ENCODE data around the gene TSPAN9. TPM values are rescaled to one million over a fixed set of nuclear protein-coding genes. Genes with fewer than 3 reads are reported as not detected.

The TSPAN9 gene
- total RNA-seq, 1 experiment from 2014 or later: 13.4 TPM

- Mint-ChIP-seq H3K27ac (ENCODE audit: low read depth, unreplicated experiment) (no peak overlapping the region), H3K9me3 (ENCODE audit: unreplicated experiment) (peaks cover 6% of the 10 kb centered on the region), H3K4me3 (ENCODE audit: unreplicated experiment) (no peak overlapping the region), H3K4me1 (ENCODE audit: insufficient read depth, unreplicated experiment) (no peaks in the 10 kb centered on the region), H3K36me3 (ENCODE audit: insufficient read depth, unreplicated experiment) (peaks cover 6% of the 10 kb centered on the region), H3K27me3 (ENCODE audit: insufficient read depth, unreplicated experiment) (no peaks in the 10 kb centered on the region)
- DNase-seq (ENCODE audit: unreplicated experiment): no peak
- POLR2A ChIA-PET: no interaction called here
- no TSS peak for BruUV-seq (replicated peaks)
- CTCF ChIA-PET: no interaction called here
- intact Hi-C loops (cut with micrococcal nuclease): no loop called here
- TF ChIP-seq CTCF (IDR thresholded peaks at IDR 0.05; ENCODE audit: unreplicated experiment): no peak
Measured at GRCh38 chr12:3230758-3231375, 153.7 kb downstream of the TSPAN9 start.

- peaks cover 6% of the 10 kb centered on the region for H3K9me3 Mint-ChIP-seq (ENCODE audit: unreplicated experiment)
- no TSS peak for BruUV-seq (replicated peaks)
- peaks cover 6% of the 10 kb centered on the region for H3K36me3 Mint-ChIP-seq (ENCODE audit: insufficient read depth, unreplicated experiment)
- DNase-seq (ENCODE audit: unreplicated experiment): no peak
- ChIA-PET CTCF (no interaction called here), POLR2A (no interaction called here)
- intact Hi-C loops (cut with micrococcal nuclease): no loop called here
- peaks cover 3% of the 10 kb centered on the region for H3K4me1 Mint-ChIP-seq (ENCODE audit: insufficient read depth, unreplicated experiment)
- H3K27ac Mint-ChIP-seq (ENCODE audit: low read depth, unreplicated experiment): no peak overlapping the region
- TF ChIP-seq CTCF (IDR thresholded peaks at IDR 0.05; ENCODE audit: unreplicated experiment): no peak
- no peaks in the 10 kb centered on the region for H3K27me3 Mint-ChIP-seq (ENCODE audit: insufficient read depth, unreplicated experiment)
- H3K4me3 Mint-ChIP-seq (ENCODE audit: unreplicated experiment): no peak overlapping the region
Measured at GRCh38 chr12:3231399-3231876, 154.3 kb downstream of the TSPAN9 start.

- H3K27me3 Mint-ChIP-seq (ENCODE audit: insufficient read depth, unreplicated experiment): no peaks in the 10 kb centered on the region
- peaks cover 11% of the 10 kb centered on the region for H3K4me1 Mint-ChIP-seq (ENCODE audit: insufficient read depth, unreplicated experiment)
- peaks cover 6% of the 10 kb centered on the region for H3K36me3 Mint-ChIP-seq (ENCODE audit: insufficient read depth, unreplicated experiment)
- H3K9me3 Mint-ChIP-seq (ENCODE audit: unreplicated experiment): peaks cover 2% of the 10 kb centered on the region
- intact Hi-C loops (cut with micrococcal nuclease): no loop called here
- no TSS peak for BruUV-seq (replicated peaks)
- no peak overlapping the region for H3K27ac Mint-ChIP-seq (ENCODE audit: low read depth, unreplicated experiment)
- TF ChIP-seq CTCF (IDR thresholded peaks at IDR 0.05; ENCODE audit: unreplicated experiment): no peak
- no peak for DNase-seq (ENCODE audit: unreplicated experiment)
- H3K4me3 Mint-ChIP-seq (ENCODE audit: unreplicated experiment): no peak overlapping the region
- CTCF ChIA-PET: interaction anchor here (0.9 to 1.7 kb wide), 2 partner anchors 66 to 99 kb away, joined by 6 to 7 read pairs; no protein-coding TSS in a partner anchor
- POLR2A ChIA-PET: no interaction called here
Measured at GRCh38 chr12:3233797-3234196, 156.6 kb downstream of the TSPAN9 start.

GRCh38 chr12:3236345-3237187 is 159.4 kb downstream of the TSPAN9 start:
- Mint-ChIP-seq H3K4me1 (ENCODE audit: insufficient read depth, unreplicated experiment) (peaks cover 11% of the 10 kb centered on the region), H3K4me3 (ENCODE audit: unreplicated experiment) (no peak overlapping the region)

More at GRCh38 chr12:3236345-3237187, 159.4 kb downstream of the TSPAN9 start:
- DNase-seq (ENCODE audit: unreplicated experiment): peak; percentile 83
- POLR2A ChIA-PET: interaction anchor here (1.2 kb wide), 1 partner anchor 18 kb away, joined by 3 read pairs; no protein-coding TSS in a partner anchor
- intact Hi-C loops (cut with micrococcal nuclease): no loop called here
- Mint-ChIP-seq H3K36me3 (ENCODE audit: insufficient read depth, unreplicated experiment) (peaks cover 6% of the 10 kb centered on the region), H3K9me3 (ENCODE audit: unreplicated experiment) (no peaks in the 10 kb centered on the region), H3K27me3 (ENCODE audit: insufficient read depth, unreplicated experiment) (no peaks in the 10 kb centered on the region), H3K27ac (ENCODE audit: low read depth, unreplicated experiment) (no peak overlapping the region)
- no peak for TF ChIP-seq CTCF (IDR thresholded peaks at IDR 0.05; ENCODE audit: unreplicated experiment)
- CTCF ChIA-PET: interaction anchor here (1.0 to 1.7 kb wide), 6 partner anchors 33 to 63 kb away, joined by 3 to 6 read pairs (median 4); no protein-coding TSS in a partner anchor
- no TSS peak for BruUV-seq (replicated peaks)

Measured in MCF 10A (cell line).